Body of pancreas (tissue), 4 donors: Measurements from ENCODE around the gene FLRT1.

ENCODE experiments used
- POLR2A ChIP-seq, 3 donors: fragments of 450-650 bp; IDR thresholded peaks; one replicate each; pipeline ENCODE4 v1.6.1; 2016; ENCODE audit warnings: antibody characterized with exemption in 3 of 3, mild to moderate bottlenecking in 2 of 3
- TF ChIP-seq, protein P1 (sequence below), 7 experiments: fragments of 450-650 bp in 4 of 7; fragments of 200-600 bp in 3 of 7; sonication (generic) in 3 of 7; IDR thresholded peaks; one replicate each; pipeline ENCODE4 v1.5.1; 2016 to 2019; ENCODE audit warnings: antibody characterized with exemption in 7 of 7

DNA sequence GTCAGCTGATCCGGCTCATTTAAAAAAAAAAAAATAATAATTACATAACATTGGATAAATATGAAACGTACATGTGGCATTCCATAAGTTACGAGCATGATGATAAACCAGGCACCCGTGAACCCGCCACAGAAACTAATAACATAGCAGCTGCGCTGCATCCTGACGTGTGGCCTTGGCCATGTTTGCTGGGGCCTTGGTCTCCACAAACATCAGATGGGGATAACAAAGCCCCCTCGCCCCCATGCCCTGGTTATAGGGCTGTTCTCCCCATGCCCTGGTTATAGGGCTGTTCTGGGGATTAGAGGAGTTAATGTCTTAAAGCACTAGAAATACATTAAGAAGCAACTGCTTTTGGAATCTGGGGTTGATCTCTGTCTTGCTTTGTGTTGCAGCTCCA lies 36.7 kb downstream of the FLRT1 start:
- TF ChIP-seq, protein P1, sequence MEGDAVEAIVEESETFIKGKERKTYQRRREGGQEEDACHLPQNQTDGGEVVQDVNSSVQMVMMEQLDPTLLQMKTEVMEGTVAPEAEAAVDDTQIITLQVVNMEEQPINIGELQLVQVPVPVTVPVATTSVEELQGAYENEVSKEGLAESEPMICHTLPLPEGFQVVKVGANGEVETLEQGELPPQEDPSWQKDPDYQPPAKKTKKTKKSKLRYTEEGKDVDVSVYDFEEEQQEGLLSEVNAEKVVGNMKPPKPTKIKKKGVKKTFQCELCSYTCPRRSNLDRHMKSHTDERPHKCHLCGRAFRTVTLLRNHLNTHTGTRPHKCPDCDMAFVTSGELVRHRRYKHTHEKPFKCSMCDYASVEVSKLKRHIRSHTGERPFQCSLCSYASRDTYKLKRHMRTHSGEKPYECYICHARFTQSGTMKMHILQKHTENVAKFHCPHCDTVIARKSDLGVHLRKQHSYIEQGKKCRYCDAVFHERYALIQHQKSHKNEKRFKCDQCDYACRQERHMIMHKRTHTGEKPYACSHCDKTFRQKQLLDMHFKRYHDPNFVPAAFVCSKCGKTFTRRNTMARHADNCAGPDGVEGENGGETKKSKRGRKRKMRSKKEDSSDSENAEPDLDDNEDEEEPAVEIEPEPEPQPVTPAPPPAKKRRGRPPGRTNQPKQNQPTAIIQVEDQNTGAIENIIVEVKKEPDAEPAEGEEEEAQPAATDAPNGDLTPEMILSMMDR (IDR thresholded peaks at IDR 0.05): no peak
- TF ChIP-seq POLR2A (IDR thresholded peaks at IDR 0.05): no peak
